ENCODE measurements around the gene GPR42.

The GPR42 gene

DNA sequence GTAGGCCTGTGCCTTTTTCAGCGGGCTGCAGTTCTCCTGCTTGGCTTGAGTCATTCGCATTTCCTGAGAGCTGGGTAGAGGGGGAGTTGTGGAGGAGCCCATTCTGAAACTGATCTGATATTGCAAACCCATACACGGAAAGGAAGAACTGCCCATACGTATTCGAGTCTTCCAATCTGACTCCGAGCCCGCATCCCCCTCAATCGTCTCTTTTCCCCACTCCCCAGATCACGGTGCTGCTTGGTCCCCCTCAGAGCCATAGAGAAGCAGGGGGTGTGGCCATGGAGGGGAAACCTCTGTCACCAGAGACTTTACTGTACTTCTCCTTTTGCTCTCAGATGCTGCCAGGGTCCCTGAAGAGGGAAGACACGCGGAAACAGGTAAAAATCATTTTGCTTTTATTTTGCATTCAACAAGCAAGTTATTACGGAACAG, 42.0 kb upstream of the GPR42 start, which contains the start of gene CD22:
Gene CD22, plus strand, starts transcription at position 337 of the 435 bp plus-strand sequence. CDS start 2,854 bp downstream, outside the sequence.
- H3K4me1 ChIP-seq (ENCODE audit: control insufficient read depth, insufficient read depth, low read length): no peaks in the 10 kb centered on the region
- H3K9me3 ChIP-seq (ENCODE audit: control insufficient read depth, insufficient read depth, low read depth, low read length): no peaks in the 10 kb centered on the region
- CTCF ChIA-PET: interaction anchor here (2.9 kb wide), 1 partner anchor 166 kb away, joined by 16 read pairs; no protein-coding TSS in a partner anchor
- H3K4me3 ChIP-seq (ENCODE audit: low read depth, low read length): no peak within 1 kb of the TSS
- no peak within 1 kb of the TSS for H3K27ac ChIP-seq (ENCODE audit: extremely low read depth, low read depth, low read length)
- no peak for TF ChIP-seq ZNF324 (tag by site-specific recombination; IDR thresholded peaks at IDR 0.05)
- TF ChIP-seq PRDM2 (tag by site-specific recombination; IDR thresholded peaks at IDR 0.05; ENCODE audit: borderline replicate concordance): no peak
- no peak for TF ChIP-seq ZNF596 (tag by site-specific recombination; IDR thresholded peaks at IDR 0.05)
- no peak for TF ChIP-seq ZNF211 (tag by site-specific recombination; IDR thresholded peaks at IDR 0.05; ENCODE audit: low read depth)
- no peak for TF ChIP-seq ZFP69B (tag by site-specific recombination; IDR thresholded peaks at IDR 0.05)
- no peak for TF ChIP-seq ZNF488 (tag by site-specific recombination; IDR thresholded peaks at IDR 0.05)
- no peak for TF ChIP-seq ZFHX2 (tag by site-specific recombination; conservative IDR thresholded peaks at IDR 0.05)
- no peak for TF ChIP-seq ZFP41 (tag by site-specific recombination; IDR thresholded peaks at IDR 0.05; ENCODE audit: borderline replicate concordance)
- no peak for TF ChIP-seq ZNF423 (tag by site-specific recombination; IDR thresholded peaks at IDR 0.05)
- no peak for TF ChIP-seq ZNF558 (tag by site-specific recombination; IDR thresholded peaks at IDR 0.05)
- TF ChIP-seq ZNF354C (tag by site-specific recombination; IDR thresholded peaks at IDR 0.05; ENCODE audit: borderline replicate concordance, low read depth): no peak
- no peak for TF ChIP-seq ZNF362 (tag by site-specific recombination; IDR thresholded peaks at IDR 0.05)
- no peak for TF ChIP-seq ZFP3 (tag by site-specific recombination; IDR thresholded peaks at IDR 0.05; ENCODE audit: low read depth)
- TF ChIP-seq REPIN1 (tag by site-specific recombination; IDR thresholded peaks at IDR 0.05; ENCODE audit: low read depth): no peak
- TF ChIP-seq ZNF335 (tag by site-specific recombination; conservative IDR thresholded peaks at IDR 0.05): no peak
- TF ChIP-seq ZNF510 (tag by site-specific recombination; IDR thresholded peaks at IDR 0.05; ENCODE audit: insufficient replicate concordance): no peak
- no peak for TF ChIP-seq ZNF501 (tag by site-specific recombination; IDR thresholded peaks at IDR 0.05)
- POLR2A ChIA-PET: no interaction called here
- no peaks in the 10 kb centered on the region for H3K36me3 ChIP-seq (ENCODE audit: control insufficient read depth in 2 of 2, insufficient read depth in 1 of 2, low read length in 2 of 2)

- POLR2A ChIA-PET: no interaction called here
- H3K4me3 ChIP-seq (ENCODE audit: low read depth, low read length): no peak overlapping the region
- CTCF ChIA-PET: interaction anchor here (0.5 to 2.9 kb wide), 2 partner anchors 24 to 165 kb away, joined by 3 to 16 read pairs; no protein-coding TSS in a partner anchor
- no peak for TF ChIP-seq ZNF600 (tag by site-specific recombination; IDR thresholded peaks at IDR 0.05)
- no peak for TF ChIP-seq ZBTB21 (tag by site-specific recombination; IDR thresholded peaks at IDR 0.05)
- no peak for TF ChIP-seq SP7 (tag by site-specific recombination; IDR thresholded peaks at IDR 0.05)
- TF ChIP-seq ZNF76 (tag by site-specific recombination; IDR thresholded peaks at IDR 0.05; ENCODE audit: borderline replicate concordance, low read depth): no peak
- TF ChIP-seq KLF9 (tag by site-specific recombination; IDR thresholded peaks at IDR 0.05; ENCODE audit: low read depth): no peak
- no peak for TF ChIP-seq ZNF677 (tag by site-specific recombination; IDR thresholded peaks at IDR 0.05)
- no peak for TF ChIP-seq ZNF221 (tag by site-specific recombination; IDR thresholded peaks at IDR 0.05; ENCODE audit: borderline replicate concordance)
- no peak for TF ChIP-seq SALL2 (tag by site-specific recombination; IDR thresholded peaks at IDR 0.05; ENCODE audit: borderline replicate concordance)
- no peak for TF ChIP-seq ZSCAN30 (tag by site-specific recombination; IDR thresholded peaks at IDR 0.05)
- no peak for TF ChIP-seq ZNF777 (tag by site-specific recombination; IDR thresholded peaks at IDR 0.05; ENCODE audit: borderline replicate concordance)
- TF ChIP-seq ZNF629 (tag by site-specific recombination; IDR thresholded peaks at IDR 0.05): no peak
- TF ChIP-seq ZNF223 (tag by site-specific recombination; IDR thresholded peaks at IDR 0.05): no peak
- TF ChIP-seq FEZF1 (tag by site-specific recombination; IDR thresholded peaks at IDR 0.05): no peak
These were observed 41.5 kb upstream of the GPR42 start for GRCh38 chr19:35329323-35329722.

More at GRCh38 chr19:35329323-35329722, 41.5 kb upstream of the GPR42 start:
- Histone ChIP-seq H3K36me3 (ENCODE audit: control insufficient read depth in 2 of 2, insufficient read depth in 1 of 2, low read length in 2 of 2) (no peaks in the 10 kb centered on the region), H3K27ac (ENCODE audit: extremely low read depth, low read depth, low read length) (no peak overlapping the region), H3K9me3 (ENCODE audit: control insufficient read depth, insufficient read depth, low read depth, low read length) (no peaks in the 10 kb centered on the region), H3K4me1 (ENCODE audit: control insufficient read depth, insufficient read depth, low read length) (no peaks in the 10 kb centered on the region)
